Measurements from ENCODE around the gene AUTS2.
A peak's percentile ranks its signal among the peaks of the same experiment; 100 is the strongest.

The AUTS2 gene

GRCh38 chr7:69659983-69660382 lies 61.7 kb downstream of the AUTS2 start:
- no peak for TF ChIP-seq CTCF (conservative IDR thresholded peaks at IDR 0.05; ENCODE audit: low read length)
- H3K4me3 ChIP-seq (ENCODE audit: low read length) = no peak overlapping the region
- DNase-seq (ENCODE audit: low read depth) = peak; percentile 71

- no peak overlapping the region for H3K4me3 ChIP-seq (ENCODE audit: low read length)
- DNase-seq (ENCODE audit: low read depth) = no peak
- TF ChIP-seq CTCF (conservative IDR thresholded peaks at IDR 0.05; ENCODE audit: low read length) = no peak
Measured at GRCh38 chr7:69661342-69661741, 63.1 kb downstream of the AUTS2 start.

GRCh38 chr7:69663911-69664832 lies 65.9 kb downstream of the AUTS2 start:
- H3K4me3 ChIP-seq (ENCODE audit: low read length) = no peak overlapping the region
- TF ChIP-seq CTCF (conservative IDR thresholded peaks at IDR 0.05; ENCODE audit: low read length) = no peak
- DNase-seq (ENCODE audit: low read depth) = no peak

- DNase-seq (ENCODE audit: low read depth) = no peak
- no peak overlapping the region for H3K4me3 ChIP-seq (ENCODE audit: low read length)
- no peak for TF ChIP-seq CTCF (conservative IDR thresholded peaks at IDR 0.05; ENCODE audit: low read length)
Measured at GRCh38 chr7:69665369-69665768, 67.1 kb downstream of the AUTS2 start.

GRCh38 chr7:69668339-69668870 lies 70.1 kb downstream of the AUTS2 start:
- no peak for DNase-seq (ENCODE audit: low read depth)
- TF ChIP-seq CTCF (conservative IDR thresholded peaks at IDR 0.05; ENCODE audit: low read length) = no peak
- no peak overlapping the region for H3K4me3 ChIP-seq (ENCODE audit: low read length)

- peak; percentile 77 for DNase-seq (ENCODE audit: low read depth)
- TF ChIP-seq CTCF (conservative IDR thresholded peaks at IDR 0.05; ENCODE audit: low read length) = no peak
- no peak overlapping the region for H3K4me3 ChIP-seq (ENCODE audit: low read length)
Measured at GRCh38 chr7:69670701-69671100, 72.4 kb downstream of the AUTS2 start.

GRCh38 chr7:69673074-69673473 lies 74.8 kb downstream of the AUTS2 start:
- DNase-seq (ENCODE audit: low read depth) = no peak
- no peak for TF ChIP-seq CTCF (conservative IDR thresholded peaks at IDR 0.05; ENCODE audit: low read length)
- no peak overlapping the region for H3K4me3 ChIP-seq (ENCODE audit: low read length)

Measured in AG10803 (cell line).